SH-SY5Y (cell line): Measurements from ENCODE around the gene CERS1.

ENCODE experiments used
- GATA2 ChIP-seq: IDR thresholded peaks from 2 replicates; pipeline ENCODE4 v1.6.1; 2011; ENCODE audit warnings: mild to moderate bottlenecking, low read depth, low read length
- GATA3 ChIP-seq: IDR thresholded peaks from 2 replicates; pipeline ENCODE4 v1.6.1; 2011; ENCODE audit warnings: low read depth, mild to moderate bottlenecking, low read length, moderate library complexity

GRCh38 chr19:18843960-18844359 lies 52.0 kb downstream of the CERS1 start:
- TF ChIP-seq GATA2, result no peak
- no peak for TF ChIP-seq GATA3
